Thyroid gland (tissue), 4 donors: ENCODE measurements around the gene TBCD. TPM values are rescaled to one million over a fixed set of nuclear protein-coding genes. Genes with fewer than 3 reads are reported as not detected.

Experiments
- DNase-seq, 2 donors: peaks; one replicate each; pipeline ENCODE4 v3.0.0-alpha.2; 2019
- H3K27ac ChIP-seq, 3 donors: fragments of 200-600 bp; sonication (generic); 1 replicate in 2 of 3; 2 replicates in 1 of 3; pipeline ENCODE4 v1.5.1; 2016 to 2019; ENCODE audit warnings: mild to moderate bottlenecking in 1 of 3, moderate library complexity in 1 of 3
- H3K27me3 ChIP-seq: fragments of 200-600 bp; sonication (generic); one replicate; pipeline ENCODE4 v1.5.1; 2019
- H3K36me3 ChIP-seq, 2 donors: fragments of 200-600 bp; sonication (generic); one replicate each; pipeline ENCODE4 v1.5.1; 2016 to 2019
- H3K4me1 ChIP-seq, 2 donors: fragments of 200-600 bp; sonication (generic); one replicate each; pipeline ENCODE4 v1.5.1; 2017 to 2019
- H3K4me3 ChIP-seq, 3 donors: fragments of 200-600 bp; sonication (generic); replicated peaks in 1 of 3; 1 replicate in 2 of 3; 2 replicates in 1 of 3; pipeline ENCODE4 v1.5.1; 2016; ENCODE audit warnings: mild to moderate bottlenecking in 1 of 3
- H3K9me3 ChIP-seq: fragments of 200-600 bp; sonication (generic); one replicate; pipeline ENCODE4 v1.5.1; 2017
- POLR2A ChIP-seq, 2 donors: fragments of 450-650 bp; IDR thresholded peaks; one replicate each; pipeline ENCODE4 v1.6.1; 2017; ENCODE audit warnings: antibody characterized with exemption in 2 of 2, mild to moderate bottlenecking in 2 of 2, moderate library complexity in 1 of 2
- whole genome bisulfite sequencing, 2 donors: methylation state at CpG; one replicate each; pipeline ENCODE4 v1.1.5; 2017; 5-methylcytosine and 5-hydroxymethylcytosine counted together
- intact Hi-C: fragments of 100-400 bp; cut with DNase I; formaldehyde crosslinking; loops from one replicate; pipeline ENCODE4 v1.15.1; 2023
- total RNA-seq, 4 donors: library from RNA; depleted of rRNA; stranded (reverse); fragments of >200 nt; gene quantifications; one replicate each; pipeline ENCODE4 v1.2.3, GENCODE V29; 2016
- TF ChIP-seq, protein P1 (sequence below), 6 experiments: fragments of 200-600 bp in 3 of 6; fragments of 450-650 bp in 3 of 6; sonication (generic) in 3 of 6; IDR thresholded peaks; one replicate each; pipeline ENCODE4 v1.5.1; 2016 to 2019; ENCODE audit warnings: antibody characterized with exemption in 6 of 6, mild to moderate bottlenecking in 2 of 6, inconsistent platforms in 1 of 6, moderate library complexity in 1 of 6

TBCD gene
- total RNA-seq, 4 donors from 2014 or later, result 72.6 to 85.9 (median 79.6) TPM

DNA sequence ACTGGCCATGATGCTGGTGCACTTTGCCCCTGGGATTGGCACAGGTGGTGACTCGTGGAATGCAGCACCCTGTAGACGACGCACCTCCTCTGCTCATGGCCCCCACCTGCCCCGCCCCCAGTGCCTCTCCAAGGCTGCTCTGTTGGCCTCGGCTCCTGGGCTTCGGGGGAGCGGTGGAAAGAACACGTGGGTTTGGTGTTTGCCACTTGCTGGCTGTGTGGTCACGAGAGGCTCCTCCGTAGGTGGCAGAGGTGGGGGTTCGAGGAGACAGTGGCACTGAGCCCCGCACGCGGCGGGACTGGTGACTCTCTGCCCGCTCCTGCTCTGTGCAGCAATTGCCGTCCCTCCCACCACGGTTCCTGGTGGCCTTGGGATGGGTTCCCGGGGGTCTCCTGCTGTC, 170.8 kb downstream of the TBCD start:
- TF ChIP-seq POLR2A (IDR thresholded peaks at IDR 0.05), result no peak
- TF ChIP-seq, protein P1, sequence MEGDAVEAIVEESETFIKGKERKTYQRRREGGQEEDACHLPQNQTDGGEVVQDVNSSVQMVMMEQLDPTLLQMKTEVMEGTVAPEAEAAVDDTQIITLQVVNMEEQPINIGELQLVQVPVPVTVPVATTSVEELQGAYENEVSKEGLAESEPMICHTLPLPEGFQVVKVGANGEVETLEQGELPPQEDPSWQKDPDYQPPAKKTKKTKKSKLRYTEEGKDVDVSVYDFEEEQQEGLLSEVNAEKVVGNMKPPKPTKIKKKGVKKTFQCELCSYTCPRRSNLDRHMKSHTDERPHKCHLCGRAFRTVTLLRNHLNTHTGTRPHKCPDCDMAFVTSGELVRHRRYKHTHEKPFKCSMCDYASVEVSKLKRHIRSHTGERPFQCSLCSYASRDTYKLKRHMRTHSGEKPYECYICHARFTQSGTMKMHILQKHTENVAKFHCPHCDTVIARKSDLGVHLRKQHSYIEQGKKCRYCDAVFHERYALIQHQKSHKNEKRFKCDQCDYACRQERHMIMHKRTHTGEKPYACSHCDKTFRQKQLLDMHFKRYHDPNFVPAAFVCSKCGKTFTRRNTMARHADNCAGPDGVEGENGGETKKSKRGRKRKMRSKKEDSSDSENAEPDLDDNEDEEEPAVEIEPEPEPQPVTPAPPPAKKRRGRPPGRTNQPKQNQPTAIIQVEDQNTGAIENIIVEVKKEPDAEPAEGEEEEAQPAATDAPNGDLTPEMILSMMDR (IDR thresholded peaks at IDR 0.05), result no peak
- H3K27ac ChIP-seq, result no peak overlapping the region
- no peaks in the 10 kb centered on the region for H3K27me3 ChIP-seq
- WGBS, 2 donors, result 92 to 95% methylated on average over 16 to 17 of the region's 19 CpGs
- no peaks in the 10 kb centered on the region for H3K9me3 ChIP-seq
- H3K4me1 ChIP-seq, result no peaks in the 10 kb centered on the region
- H3K4me3 ChIP-seq, result no peak overlapping the region
- intact Hi-C loops, result no loop called here
- DNase-seq, result no peak
- H3K36me3 ChIP-seq, result peaks cover 22 to 24% of the 10 kb centered on the region in 2 donors

GRCh38 chr17:82923366-82924113, 171.7 kb downstream of the TBCD start:
- no peak for DNase-seq
- intact Hi-C loops, result no loop called here
- TF ChIP-seq POLR2A (IDR thresholded peaks at IDR 0.05), result no peak
- TF ChIP-seq, protein P1 (IDR thresholded peaks at IDR 0.05), result no peak
- Histone ChIP-seq H3K27ac (no peak overlapping the region), H3K27me3 (no peaks in the 10 kb centered on the region), H3K4me1 (no peaks in the 10 kb centered on the region), H3K36me3 (peaks cover 26 to 31% of the 10 kb centered on the region in 2 donors), H3K4me3 (no peak overlapping the region), H3K9me3 (no peaks in the 10 kb centered on the region)
- WGBS, 2 donors, result 89 to 96% methylated on average over 17 to 25 of the region's 25 CpGs

DNA sequence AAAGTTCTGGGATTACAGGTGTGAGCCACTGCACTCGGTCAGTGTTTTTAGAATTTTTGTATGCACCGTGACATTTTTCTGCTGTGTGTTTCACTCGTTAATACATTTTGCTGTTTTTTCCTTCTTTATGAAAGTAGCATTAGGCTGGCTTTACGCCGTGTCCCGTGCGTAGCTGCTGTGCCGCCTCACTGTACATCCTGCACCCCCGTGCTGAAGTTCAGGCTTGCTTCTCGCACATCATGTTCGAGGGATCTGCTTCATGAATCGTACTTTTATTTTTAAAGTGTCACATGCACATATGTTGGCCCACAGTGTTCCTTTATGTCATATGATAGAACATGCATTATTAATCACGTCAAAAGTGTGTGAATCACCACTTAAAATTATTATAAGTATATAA, 172.3 kb downstream of the TBCD start:
- no peak for DNase-seq
- intact Hi-C loops, result no loop called here
- no peaks in the 10 kb centered on the region for H3K27me3 ChIP-seq
- H3K27ac ChIP-seq, result no peak overlapping the region
- H3K36me3 ChIP-seq, result peaks cover 31 to 37% of the 10 kb centered on the region in 2 donors
- H3K9me3 ChIP-seq, result no peaks in the 10 kb centered on the region
- H3K4me1 ChIP-seq, result no peaks in the 10 kb centered on the region
- 94 to 96% methylated on average over 13 of the region's 13 CpGs for WGBS, 2 donors
- no peak overlapping the region for H3K4me3 ChIP-seq
- no peak for TF ChIP-seq POLR2A (IDR thresholded peaks at IDR 0.05)
- TF ChIP-seq, protein P1 (IDR thresholded peaks at IDR 0.05), result no peak

- Histone ChIP-seq H3K9me3 (no peaks in the 10 kb centered on the region), H3K27ac (no peak overlapping the region), H3K4me1 (no peaks in the 10 kb centered on the region), H3K4me3 (no peak overlapping the region), H3K27me3 (no peaks in the 10 kb centered on the region), H3K36me3 (peaks cover 36 to 43% of the 10 kb centered on the region in 2 donors)
- DNase-seq, result no peak
- intact Hi-C loops, result no loop called here
- WGBS, 2 donors, result 92 to 94% methylated on average over 15 of the region's 19 CpGs
- TF ChIP-seq, protein P1 (IDR thresholded peaks at IDR 0.05), result no peak
- TF ChIP-seq POLR2A (IDR thresholded peaks at IDR 0.05), result no peak
Measured at GRCh38 chr17:82924812-82925211, 172.9 kb downstream of the TBCD start.

DNA sequence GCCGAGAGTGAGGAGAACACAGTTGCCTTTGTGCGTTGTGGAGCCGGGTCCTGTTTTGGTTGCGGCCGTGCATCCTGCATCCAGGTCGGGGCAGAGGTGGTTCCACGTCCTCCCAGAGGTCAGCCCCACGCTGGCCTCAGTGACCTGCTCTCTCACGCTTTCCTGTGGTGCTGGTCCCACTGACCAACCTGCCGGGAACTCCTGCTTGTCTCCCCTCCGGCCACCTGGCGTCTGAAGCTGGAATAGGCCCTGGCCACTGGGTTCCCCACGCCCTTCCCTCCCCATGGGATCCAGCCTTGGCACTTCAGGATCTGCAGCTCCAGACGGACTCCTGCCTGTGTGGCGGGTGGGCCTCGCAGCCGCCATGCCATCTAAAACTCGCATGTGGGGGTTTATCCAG, 173.5 kb downstream of the TBCD start:
- 88 to 92% methylated on average over 15 of the region's 18 CpGs for WGBS, 2 donors
- Histone ChIP-seq H3K27ac (no peak overlapping the region), H3K9me3 (no peaks in the 10 kb centered on the region), H3K4me3 (no peak overlapping the region), H3K27me3 (no peaks in the 10 kb centered on the region), H3K36me3 (peaks cover 41 to 49% of the 10 kb centered on the region in 2 donors), H3K4me1 (no peaks in the 10 kb centered on the region)
- intact Hi-C loops, result no loop called here
- no peak for DNase-seq
- no peak for TF ChIP-seq POLR2A (IDR thresholded peaks at IDR 0.05)
- TF ChIP-seq, protein P1 (IDR thresholded peaks at IDR 0.05), result no peak
